HCT116 (cell line): ENCODE measurements around the gene TEX47. TPM values are rescaled to one million over a fixed set of nuclear protein-coding genes. Genes with fewer than 3 reads are reported as not detected.

Experiments used
- ATAC-seq: fragments of 200-7000 bp; cut with Tn5 transposase; 2 replicates; pipeline ENCODE4 v1.9.1; 2020; ENCODE audit warnings: mild to moderate bottlenecking, moderate library complexity
- BruUV-seq: library from RNA; stranded (reverse); fragments of 400-500 nt; replicated peaks from 2 replicates; lab custom pipeline; 2021; lab: Mats Ljungman, UMichigan
- CTCF ChIA-PET: fragments of 300-600 bp; sonication (Branson Sonifier 250); formaldehyde crosslinking; loops from one replicate; lab custom pipeline; 2021; ENCODE audit warnings: antibody characterized with exemption; lab: Charles Lee
- POLR2A ChIA-PET: fragments of 300-600, 350-600 bp; sonication (Branson Sonifier 250); formaldehyde crosslinking; loops from one replicate; lab custom pipeline; 2021; ENCODE audit warnings: antibody characterized with exemption; lab: Charles Lee
- RAD21 ChIA-PET, 2 experiments: fragments of 300-600 bp; sonication (Branson Sonifier 250); formaldehyde crosslinking; loops; one replicate each; lab custom pipeline; 2023; ENCODE audit warnings: low total read pairs in 2 of 2; ENCODE audit not compliant: uncharacterized antibody in 2 of 2, unreplicated experiment in 2 of 2, low non-redundant PET in 1 of 2; lab: Charles Lee
- DNase-seq: peaks from one replicate; pipeline ENCODE4 v3.0.0-alpha.2; 2010; ENCODE audit warnings: low read depth, low spot score
- H2AFZ ChIP-seq: fragments of 200-600 bp; shearing (Covaris generic), sonication (generic); 2 replicates; pipeline ENCODE4 v1.6.1; 2017; ENCODE audit warnings: low read depth, mixed run types, mixed read lengths, antibody characterized with exemption, low read length; ENCODE audit not compliant: poor library complexity, severe bottlenecking
- H3K27ac ChIP-seq: 2 replicates; pipeline ENCODE4 v1.5.1; 2012; ENCODE audit warnings: low read depth, low read length
- H3K27me3 ChIP-seq: fragments of 200-600 bp; sonication (generic); 2 replicates; pipeline ENCODE4 v1.6.1; 2016; ENCODE audit warnings: mixed run types, low read length, mixed read lengths; ENCODE audit not compliant: insufficient read depth
- H3K36me3 ChIP-seq, 2 experiments: fragments of 200-500 bp in 1 of 2; fragments of 200-600 bp in 1 of 2; sonication (Bioruptor generic) in 1 of 2; sonication (generic) in 1 of 2; 2 replicates each; pipeline versions ENCODE4 v1.5.1 to v1.6.1; 2014 to 2016; ENCODE audit warnings: low read length in 2 of 2, inconsistent platforms in 1 of 2, mixed read lengths in 1 of 2, mixed run types in 1 of 2; ENCODE audit not compliant: insufficient read depth in 2 of 2, control insufficient read depth in 1 of 2
- H3K4me1 ChIP-seq, 2 experiments: fragments of 200-600 bp in 1 of 2; sonication (generic) in 1 of 2; 2 replicates each; pipeline versions ENCODE4 v1.5.1 to v1.6.1; 2012 to 2017; ENCODE audit warnings: low read length in 2 of 2, inconsistent platforms in 1 of 2, mild to moderate bottlenecking in 1 of 2, mixed read lengths in 1 of 2, mixed run types in 1 of 2, moderate library complexity in 1 of 2; ENCODE audit not compliant: insufficient read depth in 2 of 2, control insufficient read depth in 1 of 2
- H3K4me2 ChIP-seq: fragments of 200-600 bp; sonication (generic); 2 replicates; pipeline ENCODE4 v1.6.1; 2017; ENCODE audit warnings: mixed run types, low read length, mixed read lengths
- H3K4me3 ChIP-seq, 2 experiments: fragments of 200-600 bp in 1 of 2; sonication (generic) in 1 of 2; replicated peaks in 1 of 2; 2 replicates each; pipeline ENCODE4 v1.5.1; 2011 to 2016; ENCODE audit warnings: low read length in 2 of 2, control low read depth in 1 of 2, low read depth in 1 of 2, mild to moderate bottlenecking in 1 of 2, mixed read lengths in 1 of 2, mixed run types in 1 of 2
- H3K79me2 ChIP-seq: fragments of 200-600 bp; sonication (generic); 2 replicates; pipeline ENCODE4 v1.6.1; 2017; ENCODE audit warnings: mild to moderate bottlenecking, mixed run types, low read length, moderate library complexity, mixed read lengths; ENCODE audit not compliant: insufficient read depth
- H3K9ac ChIP-seq: fragments of 200-600 bp; sonication (generic); 2 replicates; pipeline ENCODE4 v1.6.1; 2016; ENCODE audit warnings: low read length, mixed read lengths
- H3K9me2 ChIP-seq: fragments of 200-600 bp; sonication (generic), shearing (Covaris generic); 2 replicates; pipeline ENCODE4 v1.6.1; 2017; ENCODE audit warnings: mixed run types, mild to moderate bottlenecking, moderate library complexity; ENCODE audit not compliant: insufficient read depth
- H3K9me3 ChIP-seq, 2 experiments: fragments of 200-500 bp in 1 of 2; fragments of 200-600 bp in 1 of 2; sonication (Bioruptor generic) in 1 of 2; sonication (generic) in 1 of 2; 2 replicates each; pipeline ENCODE4 v1.6.1; 2014 to 2017; ENCODE audit warnings: low read length in 2 of 2, mixed read lengths in 2 of 2, inconsistent platforms in 1 of 2, low read depth in 1 of 2, mild to moderate bottlenecking in 1 of 2, mixed run types in 1 of 2, moderate library complexity in 1 of 2; ENCODE audit not compliant: control insufficient read depth in 1 of 2, insufficient read depth in 1 of 2
- H4K20me1 ChIP-seq: fragments of 200-600 bp; sonication (generic), shearing (Covaris generic); 2 replicates; pipeline ENCODE4 v1.6.1; 2017; ENCODE audit warnings: mixed run types, mild to moderate bottlenecking, moderate library complexity; ENCODE audit not compliant: insufficient read depth
- CBX3 ChIP-seq: IDR thresholded peaks from 2 replicates; pipeline ENCODE4 v1.6.1; 2012; ENCODE audit warnings: low read depth
- EGR1 ChIP-seq: IDR thresholded peaks from 2 replicates; pipeline ENCODE4 v1.6.1; 2012; ENCODE audit warnings: low read depth
- ELF1 ChIP-seq: IDR thresholded peaks from 2 replicates; pipeline ENCODE4 v1.6.1; 2012; ENCODE audit warnings: low read depth, borderline replicate concordance
- POLR2AphosphoS5 ChIP-seq: IDR thresholded peaks from 2 replicates; pipeline ENCODE4 v1.6.1; 2011; ENCODE audit warnings: mild to moderate bottlenecking, low read depth, low read length, moderate library complexity
- SP1 ChIP-seq: IDR thresholded peaks from 2 replicates; pipeline ENCODE4 v1.6.1; 2012; ENCODE audit warnings: low read depth
- TCF7L2 ChIP-seq: IDR thresholded peaks from 2 replicates; pipeline ENCODE4 v1.7.0; 2011; ENCODE audit warnings: borderline replicate concordance, inconsistent platforms; ENCODE audit not compliant: insufficient read depth, insufficient read length; ENCODE audit errors: extremely low read depth
- ZFX ChIP-seq: fragments of 450-650 bp; IDR thresholded peaks from 2 replicates; pipeline ENCODE4 v1.6.1; 2017
- ZNF274 ChIP-seq: fragments of 200-500 bp; sonication (Bioruptor generic); IDR thresholded peaks from 2 replicates; pipeline ENCODE4 v1.6.1; 2014; ENCODE audit warnings: mild to moderate bottlenecking, low read depth, low read length, inconsistent platforms
- intact Hi-C: fragments of 100-400 bp; cut with micrococcal nuclease; formaldehyde crosslinking; loops from 2 replicates; pipeline ENCODE4 v1.10.0; 2022
- total RNA-seq: library from RNA; stranded (reverse); gene quantifications from one replicate; pipeline ENCODE4 v1.2.1, GENCODE V29; 2021; ENCODE audit not compliant: unreplicated experiment
- TF ChIP-seq, protein P1 (sequence below): IDR thresholded peaks from 2 replicates; pipeline ENCODE4 v1.6.1; 2012
- TF ChIP-seq, protein P2 (sequence below): IDR thresholded peaks from 2 replicates; pipeline ENCODE4 v1.6.1; 2012
- TF ChIP-seq, protein P3 (sequence below): IDR thresholded peaks from 2 replicates; pipeline ENCODE4 v1.6.1; 2011; ENCODE audit warnings: mild to moderate bottlenecking, low read length, moderate library complexity; ENCODE audit not compliant: insufficient replicate concordance; ENCODE audit errors: extremely low read depth

TEX47 gene
- total RNA-seq, 1 experiment from 2014 or later = not detected

DNA sequence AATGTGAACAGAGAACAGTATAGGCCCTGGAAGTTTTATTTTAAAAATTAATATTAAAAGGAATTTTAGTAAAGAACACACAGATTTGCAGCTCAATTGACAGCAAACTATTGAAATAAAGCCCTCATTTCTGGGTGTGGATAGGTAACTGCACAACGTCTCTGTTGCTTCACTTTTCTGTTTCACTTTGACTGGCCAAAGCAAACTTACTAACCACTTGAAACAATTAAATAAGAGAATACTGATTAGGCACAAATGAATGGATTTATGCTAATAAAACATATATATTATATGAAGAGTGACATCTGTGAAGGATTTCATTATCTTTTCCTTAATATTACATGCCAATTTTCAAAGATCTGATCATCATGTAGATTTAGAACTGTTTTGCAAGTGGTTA lies 24.1 kb downstream of the TEX47 start:
- Histone ChIP-seq H3K27ac (no peak overlapping the region), H3K36me3 (no peaks in the 10 kb centered on the region), H3K9ac (no peak overlapping the region), H4K20me1 (no peaks in the 10 kb centered on the region), H3K9me2 (no peaks in the 10 kb centered on the region), H2AFZ (no peak overlapping the region), H3K4me1 (no peaks in the 10 kb centered on the region), H3K27me3 (no peaks in the 10 kb centered on the region), H3K4me2 (no peak overlapping the region), H3K79me2 (no peaks in the 10 kb centered on the region), H3K4me3 (no peak overlapping the region), H3K9me3 (no peaks in the 10 kb centered on the region)
- ATAC-seq (no peak), DNase-seq (no peak)
- CTCF ChIA-PET = no interaction called here
- no TSS peak for BruUV-seq
- intact Hi-C loops = no loop called here
- POLR2A ChIA-PET = no interaction called here
- RAD21 ChIA-PET = no interaction called here
- TF ChIP-seq, protein P1, sequence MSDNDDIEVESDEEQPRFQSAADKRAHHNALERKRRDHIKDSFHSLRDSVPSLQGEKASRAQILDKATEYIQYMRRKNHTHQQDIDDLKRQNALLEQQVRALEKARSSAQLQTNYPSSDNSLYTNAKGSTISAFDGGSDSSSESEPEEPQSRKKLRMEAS = no peak
- TF ChIP-seq, protein P2, sequence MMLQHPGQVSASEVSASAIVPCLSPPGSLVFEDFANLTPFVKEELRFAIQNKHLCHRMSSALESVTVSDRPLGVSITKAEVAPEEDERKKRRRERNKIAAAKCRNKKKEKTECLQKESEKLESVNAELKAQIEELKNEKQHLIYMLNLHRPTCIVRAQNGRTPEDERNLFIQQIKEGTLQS = no peak
- TF ChIP-seq POLR2AphosphoS5 (no peak), TCF7L2 (no peak), ELF1 (no peak), EGR1 (no peak), CBX3 (no peak), ZNF274 (no peak), ZFX (no peak), SP1 (no peak)
- TF ChIP-seq, protein P3, sequence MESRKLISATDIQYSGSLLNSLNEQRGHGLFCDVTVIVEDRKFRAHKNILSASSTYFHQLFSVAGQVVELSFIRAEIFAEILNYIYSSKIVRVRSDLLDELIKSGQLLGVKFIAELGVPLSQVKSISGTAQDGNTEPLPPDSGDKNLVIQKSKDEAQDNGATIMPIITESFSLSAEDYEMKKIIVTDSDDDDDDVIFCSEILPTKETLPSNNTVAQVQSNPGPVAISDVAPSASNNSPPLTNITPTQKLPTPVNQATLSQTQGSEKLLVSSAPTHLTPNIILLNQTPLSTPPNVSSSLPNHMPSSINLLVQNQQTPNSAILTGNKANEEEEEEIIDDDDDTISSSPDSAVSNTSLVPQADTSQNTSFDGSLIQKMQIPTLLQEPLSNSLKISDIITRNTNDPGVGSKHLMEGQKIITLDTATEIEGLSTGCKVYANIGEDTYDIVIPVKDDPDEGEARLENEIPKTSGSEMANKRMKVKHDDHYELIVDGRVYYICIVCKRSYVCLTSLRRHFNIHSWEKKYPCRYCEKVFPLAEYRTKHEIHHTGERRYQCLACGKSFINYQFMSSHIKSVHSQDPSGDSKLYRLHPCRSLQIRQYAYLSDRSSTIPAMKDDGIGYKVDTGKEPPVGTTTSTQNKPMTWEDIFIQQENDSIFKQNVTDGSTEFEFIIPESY = no peak
